NCI-H526 treated with DMSO at 0.1 percent for 48 hours (cell line): ENCODE data around the gene RASGRF2.

Experiments
- DNase-seq: peaks from one replicate; lab custom pipeline; 2025; lab: John Stamatoyannopoulos, UW

Gene RASGRF2

DNA sequence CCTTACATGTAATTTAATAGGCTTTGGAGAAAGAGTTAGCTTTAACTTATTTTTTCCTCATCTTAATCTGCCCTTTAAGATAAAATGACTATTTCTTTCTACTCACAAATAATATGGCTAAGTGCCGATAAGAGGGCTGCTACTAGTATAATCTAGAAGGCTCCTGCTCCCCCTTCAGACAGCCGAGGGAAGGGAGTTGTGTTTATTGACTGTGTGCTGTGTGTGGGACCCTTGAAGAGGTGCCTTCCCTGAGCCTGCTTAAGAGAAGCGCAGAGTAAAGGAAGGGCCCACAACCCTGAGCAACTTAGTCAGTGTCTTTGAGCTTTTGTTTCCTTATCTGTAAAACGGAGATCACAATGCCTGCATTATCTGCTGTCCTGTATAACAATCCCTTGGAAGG, 244.9 kb downstream of the RASGRF2 start:
- no peak for DNase-seq

DNA sequence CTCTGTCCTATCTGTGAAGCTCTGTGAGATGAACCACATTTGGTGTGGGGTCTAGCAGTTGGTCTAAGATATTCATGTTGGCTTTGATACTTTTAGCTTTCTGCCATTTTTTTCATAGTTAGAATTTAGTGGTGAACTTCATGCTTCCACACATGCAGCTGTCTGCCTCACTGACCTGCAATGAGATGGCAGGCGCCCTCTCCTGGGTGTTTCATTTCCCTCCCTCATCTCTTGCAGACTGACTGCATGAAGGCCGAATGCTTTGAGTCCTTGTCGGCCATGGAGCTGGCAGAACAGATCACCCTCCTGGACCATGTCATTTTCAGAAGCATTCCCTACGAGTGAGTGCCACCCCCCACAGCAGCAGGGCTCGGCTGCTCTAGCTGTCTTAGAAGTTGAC, 246.8 kb downstream of the RASGRF2 start:
- DNase-seq, result no peak

DNA sequence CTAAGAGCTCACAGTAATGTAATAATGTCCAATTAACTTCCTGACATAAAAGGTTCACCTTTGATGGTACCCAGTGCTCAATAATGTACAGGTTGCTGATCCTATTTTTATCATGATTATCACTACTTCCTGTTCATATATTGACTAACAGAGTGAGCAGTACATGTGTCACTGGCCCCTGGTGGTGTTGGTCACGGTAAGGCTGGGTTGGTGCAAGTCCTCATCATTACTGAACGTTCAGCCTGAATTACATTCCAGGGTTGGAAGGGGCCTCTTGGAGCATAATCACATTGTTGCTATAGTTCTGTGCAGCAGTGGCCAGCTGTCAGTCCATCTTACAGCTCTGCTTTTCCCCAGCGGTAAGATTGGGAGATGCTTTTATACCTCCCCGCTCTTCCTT, 248.7 kb downstream of the RASGRF2 start:
- no peak for DNase-seq

DNA sequence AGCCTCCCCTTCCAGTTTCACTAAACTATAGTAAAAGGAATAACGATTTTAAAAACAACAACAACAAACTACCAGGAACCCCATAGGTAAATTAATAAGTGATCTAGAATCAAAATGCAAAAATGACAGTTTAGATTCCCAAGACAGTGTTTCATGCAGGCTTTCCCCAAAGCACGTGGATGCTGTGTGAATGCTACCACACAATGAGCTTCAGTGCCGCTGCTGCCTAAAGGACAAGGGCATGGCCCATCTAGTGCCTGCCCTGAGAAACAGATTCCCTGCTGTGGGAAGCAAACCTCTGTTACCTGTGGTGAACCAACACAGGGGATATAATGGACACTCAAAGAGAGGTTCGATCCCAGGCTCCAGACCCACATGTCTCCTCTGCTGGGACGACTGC, 249.2 kb downstream of the RASGRF2 start:
- DNase-seq, result no peak

DNA sequence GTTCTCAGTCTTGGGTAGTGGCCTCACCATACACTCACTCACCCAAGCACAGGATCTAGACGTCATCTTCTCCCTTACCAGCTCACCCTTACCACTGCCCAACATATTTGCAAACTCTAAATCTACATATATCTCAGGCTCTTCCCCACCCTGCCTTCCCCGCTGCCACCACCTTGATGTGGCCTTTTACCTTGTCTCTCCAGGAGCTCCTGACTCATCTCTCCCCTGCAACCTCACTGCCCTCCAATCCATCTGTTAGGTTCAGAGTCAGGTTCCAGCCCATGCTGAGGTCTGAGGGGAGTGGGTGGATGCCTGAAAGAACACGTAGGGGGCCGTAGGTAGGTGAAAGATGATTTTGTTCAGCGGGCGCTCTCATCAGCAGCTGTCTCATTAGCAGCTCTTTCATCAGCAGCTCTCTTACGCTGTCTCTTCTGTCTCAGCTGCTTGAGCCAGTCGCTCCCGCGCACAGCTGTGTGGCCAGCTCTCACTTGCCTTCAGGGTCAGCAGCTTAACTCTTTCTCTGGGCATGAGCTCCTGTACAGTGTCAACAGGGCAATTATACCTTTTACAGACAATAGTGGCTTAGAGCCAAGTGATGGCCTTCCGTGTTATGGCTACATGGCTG, 249.8 kb downstream of the RASGRF2 start:
- no peak for DNase-seq

DNA sequence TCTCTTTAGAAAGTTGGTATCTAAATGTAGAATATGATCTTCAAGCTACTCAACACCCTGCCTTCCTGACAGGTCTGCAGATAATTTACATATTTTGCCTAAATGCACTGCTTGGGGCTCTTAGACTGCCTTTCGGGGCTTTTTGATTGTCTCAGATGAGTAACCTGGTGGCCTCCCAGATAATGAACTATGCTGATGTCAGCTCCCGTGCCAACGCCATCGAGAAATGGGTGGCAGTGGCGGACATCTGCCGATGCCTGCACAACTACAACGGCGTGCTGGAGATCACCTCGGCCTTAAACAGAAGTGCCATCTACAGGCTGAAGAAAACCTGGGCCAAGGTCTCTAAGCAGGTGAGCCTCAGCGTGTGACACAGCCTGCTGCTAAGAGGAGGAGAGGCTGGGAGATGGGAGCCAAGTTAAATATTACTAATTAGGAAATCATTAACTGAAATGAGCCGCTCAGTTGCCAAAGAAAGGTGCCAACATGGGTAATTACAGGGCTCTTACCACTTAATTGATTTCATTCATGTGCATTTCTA, 252.1 kb downstream of the RASGRF2 start:
- no peak for DNase-seq

DNA sequence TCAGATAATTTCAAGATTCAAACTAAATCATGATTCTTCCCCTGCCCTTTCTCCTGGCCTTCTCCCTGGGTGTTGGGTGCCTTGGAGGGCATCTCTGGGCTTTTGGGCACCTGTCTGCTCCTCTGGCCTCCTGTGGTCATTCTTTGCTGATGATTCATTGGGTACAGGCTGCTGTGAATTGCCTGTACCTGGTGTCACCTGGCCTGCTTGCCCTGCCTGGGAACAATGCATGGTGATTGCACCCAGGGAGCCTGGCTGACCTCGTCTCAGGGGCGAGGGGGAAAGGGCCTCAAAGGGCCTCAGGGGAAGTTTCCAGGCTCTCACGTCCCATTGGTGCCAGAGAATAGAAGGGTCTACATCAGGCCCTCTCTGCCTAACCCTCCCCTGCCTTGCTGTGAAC, 252.9 kb downstream of the RASGRF2 start:
- no peak for DNase-seq

DNA sequence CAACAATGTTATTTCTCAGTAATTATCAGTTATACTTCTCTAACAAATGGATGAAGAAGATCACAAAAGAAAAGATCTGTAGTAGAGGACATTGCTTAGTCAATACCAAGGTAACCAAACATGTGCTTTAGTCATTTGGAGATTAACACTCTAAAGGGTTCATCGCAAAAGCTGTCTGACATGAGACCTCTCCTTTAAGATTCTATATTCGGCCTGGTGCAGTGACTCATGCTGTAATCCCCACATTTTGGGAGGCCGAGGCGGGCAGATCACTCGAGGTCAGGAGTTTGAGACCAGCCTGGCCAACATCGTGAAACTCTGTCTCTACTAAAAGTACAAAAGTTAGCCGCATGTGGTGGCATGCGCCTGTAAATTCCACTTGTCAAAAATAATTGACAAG, 254.7 kb downstream of the RASGRF2 start:
- DNase-seq, result no peak

DNA sequence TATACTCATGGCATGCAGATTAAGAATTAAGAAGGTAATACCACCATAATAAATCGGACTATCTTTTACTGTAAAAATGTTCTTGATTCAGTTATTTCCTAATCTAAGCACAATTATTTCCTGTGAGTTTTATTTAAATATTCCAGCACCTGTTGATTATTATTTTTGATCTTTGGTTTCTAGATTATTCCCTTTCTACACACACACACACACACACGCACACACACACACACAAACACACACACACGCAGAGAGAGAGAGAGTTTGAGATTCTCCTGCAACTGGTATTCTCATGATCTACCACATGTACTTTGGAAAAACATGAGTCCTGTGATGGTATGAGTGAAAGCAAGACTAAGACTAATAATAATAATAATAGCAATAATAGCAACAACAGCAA, 256.0 kb downstream of the RASGRF2 start:
- no peak for DNase-seq

DNA sequence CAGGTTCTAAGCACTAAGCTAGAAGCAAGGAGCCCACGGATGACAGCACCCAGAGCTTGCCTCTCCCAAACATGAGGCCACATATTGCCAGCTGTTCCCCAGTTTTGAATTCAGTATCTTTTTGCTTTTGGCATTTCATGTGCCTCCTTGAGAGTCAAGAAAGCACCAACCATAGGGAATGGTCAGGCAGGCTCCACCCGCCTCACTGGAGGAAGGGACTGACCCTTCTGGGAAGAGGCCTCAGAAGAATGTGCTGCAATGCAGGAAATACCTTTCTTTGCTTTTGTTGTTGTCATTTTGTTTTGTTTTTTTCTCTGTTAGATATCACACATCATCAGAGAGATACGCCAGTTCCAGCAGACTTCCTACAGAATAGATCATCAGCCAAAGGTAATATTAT, 259.2 kb downstream of the RASGRF2 start:
- DNase-seq, result no peak

DNA sequence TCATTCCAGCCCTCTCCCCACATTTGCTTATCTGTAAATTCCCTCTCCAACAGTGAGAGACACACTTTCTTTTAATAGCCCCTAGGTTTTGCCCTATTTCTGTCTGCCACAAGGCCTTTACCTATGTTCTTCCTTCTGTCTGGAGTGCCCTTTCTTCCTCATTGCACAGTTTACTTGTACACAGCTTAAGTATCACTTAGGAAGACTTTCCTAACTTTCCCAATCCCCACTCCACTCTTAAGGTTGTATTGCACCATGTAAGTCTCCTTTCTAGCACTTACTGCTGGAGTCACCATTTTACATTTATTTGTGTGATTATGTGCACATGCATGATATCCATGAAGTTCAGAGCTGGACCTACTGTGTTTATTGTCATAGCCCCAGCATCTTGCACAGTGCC, 262.1 kb downstream of the RASGRF2 start:
- DNase-seq, result no peak

DNA sequence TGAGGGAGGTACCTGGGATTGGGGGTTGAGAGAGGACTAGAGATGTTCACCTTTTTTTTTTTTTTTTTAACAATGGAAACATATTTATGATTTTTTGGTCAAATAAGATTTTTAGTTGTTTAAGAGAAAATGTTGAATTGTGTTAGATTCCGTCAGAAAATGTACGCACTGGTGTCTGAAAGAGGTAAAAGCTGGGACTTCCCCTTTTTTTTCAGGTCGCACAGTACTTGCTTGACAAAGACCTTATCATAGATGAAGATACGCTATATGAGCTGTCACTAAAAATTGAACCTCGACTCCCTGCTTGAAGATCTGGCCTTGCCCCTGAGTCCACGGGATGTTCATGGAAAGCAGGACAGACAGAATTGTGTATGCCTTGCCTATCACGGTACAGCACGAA, 265.3 kb downstream of the RASGRF2 start:
- no peak for DNase-seq

DNA sequence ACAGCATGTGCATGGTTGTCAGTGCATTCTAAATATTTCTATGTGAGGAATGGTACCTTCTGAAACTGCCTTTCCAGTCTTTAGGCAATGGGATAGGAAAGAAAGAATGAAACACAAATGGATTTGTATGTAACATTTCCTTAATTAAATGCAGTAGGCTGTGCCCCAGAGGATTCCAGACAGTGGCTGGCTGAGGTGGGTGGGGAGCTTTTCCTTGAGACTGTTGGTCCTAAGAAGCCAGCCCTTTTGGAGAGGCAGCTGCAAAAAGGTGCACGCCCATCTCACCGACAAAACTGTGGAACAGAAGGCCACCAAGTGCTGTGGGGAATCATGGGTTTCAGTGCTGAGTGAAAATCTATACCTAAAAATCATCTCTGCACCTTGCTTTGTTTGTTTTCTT, 266.1 kb downstream of the RASGRF2 start:
- DNase-seq, result no peak

DNA sequence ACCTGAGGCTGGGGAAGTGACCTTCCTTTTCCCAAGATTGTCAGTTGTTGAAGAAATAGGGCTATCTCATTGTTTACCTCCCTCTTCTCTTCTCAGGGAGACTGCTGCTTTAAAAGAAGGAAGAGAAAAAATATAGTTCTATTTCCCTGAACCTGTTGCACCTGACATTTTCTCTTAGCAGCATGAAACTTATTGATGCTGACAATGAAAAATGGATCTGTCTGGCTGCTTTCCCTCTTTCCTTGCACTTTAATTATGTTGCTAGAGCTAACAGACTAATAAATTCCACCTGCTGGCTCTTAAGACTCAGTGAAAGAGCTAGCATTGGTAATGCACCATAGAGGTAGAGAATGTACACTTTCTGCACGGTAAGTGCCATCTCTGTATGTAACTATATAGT, 266.8 kb downstream of the RASGRF2 start:
- DNase-seq, result no peak

DNA sequence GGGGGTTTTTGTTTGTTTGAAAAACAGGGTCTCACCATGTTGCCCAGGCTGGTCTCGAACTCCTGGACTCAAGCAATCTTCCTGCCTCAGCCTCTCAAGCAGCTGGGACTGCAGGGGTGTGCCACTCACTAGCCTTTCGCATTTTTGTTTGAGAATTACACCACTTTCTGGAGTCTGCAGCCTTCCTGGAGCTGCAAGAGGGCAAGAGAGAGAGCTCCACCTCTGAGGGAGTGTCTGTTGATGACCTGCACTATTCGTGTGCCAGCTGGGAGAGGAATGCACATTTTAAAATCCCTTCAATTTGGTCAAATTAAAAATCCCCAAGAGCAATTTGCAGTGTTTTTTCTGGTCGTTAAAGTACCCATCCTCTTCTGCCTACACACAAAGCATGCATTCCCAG, 267.9 kb downstream of the RASGRF2 start:
- no peak for DNase-seq

DNA sequence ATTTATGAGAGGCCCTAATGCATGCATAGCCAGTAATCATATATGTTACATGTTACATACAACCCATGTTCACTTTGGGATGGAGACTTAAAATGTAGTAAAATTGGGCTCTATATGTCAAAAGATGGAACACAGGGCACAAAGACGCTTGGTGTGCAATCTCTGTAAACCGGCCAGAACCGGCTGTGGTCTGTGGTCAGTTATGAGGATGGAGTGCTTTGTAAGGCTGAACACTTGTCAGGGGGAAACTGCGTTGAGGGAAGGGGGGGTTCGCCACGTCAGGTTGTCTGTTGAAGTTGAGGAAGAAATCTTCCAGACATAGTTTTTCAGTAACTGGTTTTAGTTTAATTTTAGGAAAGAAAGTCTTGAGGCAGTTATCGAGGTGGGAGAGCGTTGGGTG, 270.3 kb downstream of the RASGRF2 start:
- no peak for DNase-seq

DNA sequence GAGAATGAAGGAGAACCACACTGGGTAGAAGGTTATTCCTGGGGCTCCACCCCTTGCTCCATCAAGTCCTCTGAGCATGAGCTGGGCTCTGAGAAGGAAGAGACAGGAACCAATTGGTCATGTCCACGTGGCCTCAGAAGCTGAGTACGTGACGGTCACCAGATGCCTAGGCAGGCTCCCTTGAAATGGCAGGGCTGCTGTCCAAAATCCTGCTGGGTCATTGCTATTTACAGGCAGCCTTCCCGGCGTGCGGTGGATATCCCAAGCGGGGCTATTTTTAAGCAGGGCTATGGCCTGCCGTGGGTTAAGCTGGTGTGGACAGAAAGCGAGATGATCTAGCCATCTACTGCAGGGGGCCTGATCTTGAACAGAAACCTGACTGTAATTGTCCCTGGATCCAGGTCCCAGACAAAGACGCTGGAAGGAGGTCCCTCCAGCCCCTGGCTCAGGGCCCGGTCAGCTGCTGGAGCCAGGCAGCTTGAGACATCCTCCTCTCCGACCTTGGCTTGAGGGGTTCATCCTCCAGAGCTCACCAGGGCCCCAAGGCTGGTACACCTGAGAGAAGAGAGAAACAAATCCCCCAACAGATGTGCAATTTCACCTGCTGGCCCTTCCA, 272.4 kb downstream of the RASGRF2 start:
- DNase-seq, result no peak

DNA sequence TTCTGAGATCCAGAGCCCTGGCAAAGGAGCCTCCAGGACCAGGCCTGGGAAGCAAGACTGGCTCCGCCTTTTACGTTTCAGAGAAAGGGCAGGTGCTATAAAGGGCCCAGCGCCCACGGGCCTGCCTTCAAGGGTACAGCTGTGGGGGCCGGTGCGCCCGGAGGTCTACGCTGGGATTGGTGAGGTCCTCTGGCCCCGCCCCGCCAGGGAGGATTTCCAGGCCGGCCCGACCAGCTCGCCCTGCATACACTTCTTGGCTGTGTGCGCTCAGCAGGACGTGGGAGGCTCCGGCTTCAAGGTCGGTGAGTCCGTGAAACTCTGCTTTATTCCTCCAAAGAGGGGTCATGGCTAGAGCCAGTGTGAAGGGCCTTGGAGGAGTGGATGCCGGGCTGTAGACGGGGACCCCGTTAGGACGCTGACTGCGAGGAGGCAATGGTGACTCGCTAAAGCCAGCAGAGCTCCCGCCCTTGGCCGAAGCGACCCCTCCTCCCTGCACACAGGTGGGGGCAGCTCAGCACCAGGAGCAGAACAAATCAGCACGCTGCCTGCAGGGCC, 273.0 kb downstream of the RASGRF2 start, which contains the start of gene CKMT2:
Gene CKMT2 (plus strand): TSS at position 243 of the 555 bp plus-strand sequence. CDS start 17,811 bp downstream, outside the sequence.
- no peak for DNase-seq

DNA sequence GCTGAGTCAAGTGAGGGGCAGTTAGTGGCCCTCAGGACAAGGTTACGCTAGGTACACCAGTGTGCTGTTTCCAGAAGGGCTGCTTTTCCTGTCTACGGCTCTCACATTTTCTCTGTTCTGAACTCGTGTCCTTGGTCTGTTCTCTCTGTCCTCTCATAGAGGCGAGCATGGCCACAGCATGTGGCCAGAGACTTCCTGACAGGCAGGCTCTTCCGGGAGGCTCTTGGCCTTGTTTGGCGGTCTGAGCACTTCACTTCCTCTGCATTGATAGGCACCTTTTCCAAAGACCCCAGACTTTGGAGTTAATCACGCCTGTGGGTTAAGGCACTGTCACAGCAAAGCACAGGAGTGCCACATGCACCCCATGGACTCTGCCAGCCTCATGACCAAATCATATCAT, 274.1 kb downstream of the RASGRF2 start:
- DNase-seq, result no peak

DNA sequence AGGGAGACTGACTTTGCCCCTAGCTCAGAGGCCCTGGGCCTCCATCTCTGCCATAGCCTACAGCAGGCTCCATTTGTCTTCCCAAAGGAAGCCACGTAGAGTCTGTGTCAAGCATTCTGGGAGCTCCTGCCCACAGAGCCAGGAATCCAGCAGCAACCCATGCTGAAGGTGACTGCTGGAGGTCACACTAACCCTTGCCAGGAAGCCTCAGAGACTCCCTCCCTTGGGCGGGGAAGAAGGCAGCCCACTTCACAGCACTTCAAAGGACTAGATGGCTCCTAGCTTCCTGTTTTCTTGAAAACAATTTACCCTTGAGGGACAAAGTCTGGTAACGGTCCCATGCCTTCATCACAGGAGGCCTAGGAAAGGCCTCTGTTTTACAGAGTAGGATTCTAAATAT, 274.6 kb downstream of the RASGRF2 start:
- no peak for DNase-seq

DNA sequence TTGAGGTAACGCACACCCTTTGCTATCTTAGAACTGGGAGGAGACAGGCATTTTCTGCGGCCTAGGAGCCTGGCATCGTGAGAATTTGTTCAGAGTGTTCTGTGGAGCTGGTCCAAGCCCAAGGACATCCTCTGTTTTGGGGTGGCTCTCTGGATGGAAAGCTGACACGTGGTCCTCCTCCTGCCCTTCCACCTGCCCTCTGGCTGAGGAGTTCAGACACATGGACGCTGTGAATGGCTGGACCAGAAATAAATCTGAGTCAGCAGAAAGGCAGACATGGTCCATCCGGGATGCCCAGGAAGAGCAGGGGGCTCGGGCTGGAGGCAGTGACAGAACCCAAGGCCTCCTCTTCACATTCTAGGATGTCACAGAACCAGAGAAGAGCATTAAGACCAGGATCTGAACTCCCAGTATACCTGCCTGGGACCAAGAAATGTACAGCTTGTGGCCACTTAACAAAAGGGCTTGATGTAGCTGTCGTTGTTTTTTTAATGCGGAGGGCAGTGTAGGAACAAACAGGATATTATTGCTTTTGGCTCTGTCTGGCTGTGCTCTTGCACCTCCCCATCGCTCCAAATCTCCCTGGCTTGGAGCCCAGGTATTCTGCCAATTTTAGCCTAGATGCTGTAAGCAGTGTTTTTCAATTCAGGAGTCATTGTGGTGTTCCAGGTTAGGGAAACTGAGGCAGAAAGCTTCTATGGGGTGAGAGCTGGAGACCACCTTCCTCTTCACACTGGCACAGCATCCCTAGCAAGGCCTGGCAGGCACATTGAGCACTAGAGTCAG, 275.3 kb downstream of the RASGRF2 start:
- no peak for DNase-seq

DNA sequence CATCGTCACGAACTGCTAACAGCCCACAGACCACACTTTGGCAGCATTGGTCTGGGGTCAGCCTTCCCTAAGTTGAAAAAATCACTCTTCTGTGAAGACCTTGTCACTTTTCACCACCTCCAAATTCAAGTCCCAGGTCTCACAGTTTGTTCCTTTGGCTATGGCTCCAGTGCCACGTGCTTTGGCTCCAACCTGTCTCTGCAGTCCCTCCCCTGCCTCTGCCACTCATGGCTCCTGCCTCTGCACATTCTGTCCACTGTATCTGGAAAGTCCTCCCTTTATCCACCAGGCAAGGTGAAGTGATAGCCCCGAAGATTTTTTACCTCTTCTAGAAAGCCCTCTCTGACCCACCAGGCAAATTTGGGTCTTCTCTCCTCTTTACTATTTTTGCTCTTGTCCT, 278.3 kb downstream of the RASGRF2 start:
- no peak for DNase-seq

DNA sequence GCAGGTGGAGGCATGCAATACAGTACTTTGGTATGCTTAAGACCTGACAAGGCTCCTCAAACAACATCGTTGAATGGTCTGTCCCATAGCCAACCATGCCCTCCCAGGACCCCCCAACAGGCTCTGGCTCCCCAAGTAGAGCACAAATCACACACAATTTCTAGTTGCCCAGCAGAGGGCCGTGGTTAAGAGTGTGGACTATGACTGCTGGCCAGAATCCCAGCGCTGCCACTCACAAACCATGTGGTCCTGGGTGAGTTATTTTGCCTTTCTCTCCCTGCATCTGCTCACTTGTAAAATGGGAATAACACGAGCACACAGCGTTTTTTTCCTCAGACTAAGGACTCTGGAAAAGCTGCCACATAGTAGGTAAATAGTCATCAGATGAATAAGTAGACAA, 279.4 kb downstream of the RASGRF2 start:
- DNase-seq, result no peak
